Measurements from ENCODE around the gene MMP24.
A peak's percentile ranks its signal among the peaks of the same experiment; 100 is the strongest.
"Not testable (repeated sequence)": the region's sequence is repeated elsewhere in the genome, so short reads cannot be mapped to it uniquely, and the experiment has no call there.

The MMP24 gene

GRCh38 chr20:35311409-35311808 lies 84.9 kb downstream of the MMP24 start:
- DNase-seq (ENCODE audit: low read depth): peak; percentile 54

- no peak for DNase-seq (ENCODE audit: low read depth)
Measured at GRCh38 chr20:35311822-35312221, 85.3 kb downstream of the MMP24 start.

- peak; percentile 92 for DNase-seq (ENCODE audit: low read depth)
Measured at GRCh38 chr20:35312318-35312717, 85.8 kb downstream of the MMP24 start.

GRCh38 chr20:35314816-35315631 lies 88.5 kb downstream of the MMP24 start:
- DNase-seq (ENCODE audit: low read depth): peak; percentile 31

- not testable (repeated sequence) for DNase-seq (ENCODE audit: low read depth)
Measured at GRCh38 chr20:35315632-35316020, 89.1 kb downstream of the MMP24 start.

- DNase-seq (ENCODE audit: low read depth): no peak
Measured at GRCh38 chr20:35316086-35316485, 89.6 kb downstream of the MMP24 start.

DNA sequence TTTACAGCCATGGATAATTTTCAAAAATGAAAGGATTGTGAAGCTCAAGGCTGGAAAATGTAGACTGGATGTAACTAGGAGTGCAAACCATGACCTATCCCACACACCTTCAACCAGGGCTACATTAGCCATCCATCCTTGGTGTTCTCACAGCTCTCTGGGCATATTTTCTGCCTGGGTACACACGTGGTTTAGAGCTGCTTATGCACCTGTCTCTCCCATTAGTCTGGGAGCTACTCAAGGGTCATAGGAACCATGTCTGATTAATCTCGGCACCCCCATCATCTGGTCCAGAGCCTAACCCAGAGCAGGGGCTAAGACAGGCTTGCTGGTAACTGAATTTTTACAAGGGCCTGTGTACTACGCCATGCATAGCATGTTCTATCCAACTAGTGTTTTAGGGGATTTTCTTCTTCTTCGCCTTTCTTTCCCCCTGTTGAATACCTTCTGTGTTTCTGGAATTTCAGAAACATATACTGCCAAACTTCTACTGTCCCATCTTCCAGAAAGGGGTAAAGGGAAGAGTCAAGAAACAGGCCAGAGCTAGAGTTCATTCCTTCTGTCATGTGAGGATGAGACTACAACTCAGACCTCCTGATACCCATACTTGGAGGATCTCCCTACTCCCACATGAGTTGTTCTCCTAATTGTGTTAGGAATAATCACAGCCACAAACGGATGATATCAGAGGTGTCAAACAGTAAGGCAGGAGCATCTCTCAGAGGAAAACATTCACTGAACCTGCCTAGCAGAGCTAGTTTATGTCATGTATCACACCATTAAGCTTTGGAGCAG lies 91.1 kb downstream of the MMP24 start:
- DNase-seq (ENCODE audit: low read depth): peak; percentile 49

- DNase-seq (ENCODE audit: low read depth): peak; percentile 90
Measured at GRCh38 chr20:35318502-35319157, 92.1 kb downstream of the MMP24 start.

DNA sequence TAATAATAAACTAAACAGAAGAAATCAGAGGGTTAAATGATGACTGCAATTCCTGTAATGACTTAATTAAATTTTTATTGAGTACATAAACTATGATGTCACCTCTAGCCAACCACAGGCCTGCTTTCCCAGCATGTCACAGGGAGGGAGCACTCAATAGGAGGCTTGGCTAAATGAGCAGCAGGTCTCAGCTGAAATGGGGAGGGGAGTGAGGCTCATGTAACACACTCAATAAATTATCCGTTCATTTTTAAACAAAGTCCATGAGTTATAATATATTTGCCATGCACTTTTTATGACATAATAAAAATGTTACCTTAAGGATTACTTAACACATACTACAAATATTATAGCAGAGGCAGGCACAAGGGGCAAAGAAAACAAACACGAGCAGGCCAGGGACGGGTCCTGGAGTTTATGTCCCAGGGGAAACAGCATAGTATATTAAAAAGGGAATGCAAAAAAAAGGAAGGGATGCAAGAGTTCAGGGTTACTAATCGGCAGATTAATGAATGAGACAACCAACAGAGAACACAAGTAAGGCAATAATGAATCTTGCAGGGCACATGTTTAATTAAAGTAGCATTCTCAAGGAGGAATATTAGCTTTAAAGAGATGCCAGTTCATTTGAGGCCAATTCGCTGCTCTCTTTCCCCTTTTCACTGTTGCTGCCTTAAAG lies 92.8 kb downstream of the MMP24 start:
- peak; percentile 89 for DNase-seq (ENCODE audit: low read depth)

GRCh38 chr20:35319871-35320197 lies 93.3 kb downstream of the MMP24 start:
- DNase-seq (ENCODE audit: low read depth): peak; percentile 87

DNA sequence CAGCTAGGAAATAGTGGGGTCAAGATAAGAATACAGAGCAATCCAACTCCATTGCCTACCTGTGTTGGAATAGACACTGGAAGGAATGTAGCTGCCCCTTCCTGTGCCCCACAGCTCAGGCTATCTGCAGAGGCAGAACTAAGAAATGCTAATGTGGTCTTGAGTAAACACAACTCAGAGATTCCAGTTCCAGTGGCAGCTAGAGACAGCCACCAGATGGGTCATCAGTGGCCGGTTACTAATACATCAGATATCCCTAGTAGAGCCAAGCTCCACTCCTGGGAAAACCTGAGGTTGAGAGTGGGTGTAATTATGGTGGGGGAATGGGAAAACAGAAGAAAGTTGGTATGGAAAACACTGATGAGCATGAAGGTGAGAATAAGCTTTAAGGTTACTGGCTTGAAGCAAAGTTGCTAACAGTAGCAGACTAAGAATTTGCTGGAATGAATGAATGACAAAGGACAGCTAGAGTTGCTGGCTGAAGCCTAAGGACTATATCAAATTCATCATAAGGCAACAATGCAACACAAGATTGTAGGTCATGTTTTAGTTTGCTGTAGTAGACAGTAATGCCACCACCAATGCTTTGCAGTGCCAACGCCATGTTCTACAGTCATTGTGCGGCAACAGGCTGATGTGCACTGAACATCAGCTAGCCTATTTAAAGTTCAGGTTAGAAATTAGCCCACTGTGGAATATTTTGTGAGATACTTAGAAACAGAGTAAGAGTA lies 94.1 kb downstream of the MMP24 start:
- DNase-seq (ENCODE audit: low read depth): peak; percentile 95

DNA sequence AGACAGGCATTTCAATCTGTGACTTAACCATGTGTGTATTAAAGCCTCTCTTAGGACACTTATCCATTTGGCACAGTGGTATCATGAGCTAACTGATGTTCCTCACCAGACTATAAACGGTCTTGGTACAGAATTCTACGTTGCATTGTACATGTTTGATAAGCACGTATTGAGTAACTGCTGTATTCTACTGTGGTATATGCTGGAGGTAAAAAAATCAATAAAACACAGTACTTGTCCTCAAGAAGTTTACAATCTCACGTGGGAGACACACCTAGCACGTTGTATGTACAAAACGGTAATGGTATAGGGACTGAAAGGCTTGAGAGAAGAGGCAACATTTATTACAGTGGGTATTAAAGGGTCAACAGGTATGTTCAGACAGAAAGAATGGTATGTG lies 98.9 kb downstream of the MMP24 start:
- DNase-seq (ENCODE audit: low read depth): no peak

DNA sequence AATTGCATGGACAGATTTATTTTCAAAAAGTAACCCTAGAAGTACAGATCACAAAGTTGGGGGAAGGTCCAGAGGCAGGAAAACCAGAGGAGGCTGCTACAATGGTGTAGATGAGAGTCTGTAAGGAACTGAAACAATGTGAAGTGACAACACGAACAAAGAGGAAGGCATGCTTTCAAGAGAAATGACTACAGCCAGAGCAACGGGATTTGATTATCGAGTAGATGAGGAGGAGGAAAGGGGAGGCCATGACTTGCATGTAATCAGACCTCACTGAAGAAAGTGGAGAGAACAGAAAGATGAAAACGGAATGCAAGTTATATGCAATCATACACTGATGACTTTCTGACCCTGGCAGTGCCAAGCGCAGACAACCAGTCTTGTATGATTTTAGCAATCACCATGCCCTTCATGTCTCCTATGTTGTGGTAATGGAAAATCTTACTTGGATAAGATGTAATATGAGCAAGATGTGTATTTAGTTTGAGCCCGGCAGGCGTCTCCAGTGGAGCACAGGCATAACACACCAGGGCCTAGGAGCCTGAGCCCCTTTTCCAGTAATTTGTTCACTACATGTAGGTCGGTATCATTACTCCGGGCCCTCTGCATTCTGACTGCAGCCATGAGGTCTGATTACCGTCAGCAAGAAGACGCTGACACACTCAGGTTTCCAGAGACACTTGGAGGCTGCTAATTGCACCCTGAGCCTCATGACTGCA lies 99.7 kb downstream of the MMP24 start:
- peak; percentile 34 for DNase-seq (ENCODE audit: low read depth)

Data from EH (cell line).